H1 (cell line): ENCODE results near the gene MKLN1. TPM values are rescaled to one million over a fixed set of nuclear protein-coding genes. Genes with fewer than 3 reads are reported as not detected.

Experiments
- CTCF ChIA-PET: fragments of 300-600 bp; sonication (Branson Sonifier 250); formaldehyde crosslinking; loops from one replicate; lab custom pipeline; 2021; ENCODE audit not compliant: partially characterized antibody; lab: Charles Lee
- POLR2A ChIA-PET: fragments of 300-600 bp; sonication (Branson Sonifier 250); formaldehyde crosslinking; loops from one replicate; lab custom pipeline; 2021; ENCODE audit warnings: inconsistent platforms; ENCODE audit not compliant: partially characterized antibody; lab: Charles Lee
- DNase-seq, 2 experiments: peaks; one replicate each; pipeline versions ENCODE4 v3.0.0 to v3.0.0-alpha.2; 2010 to 2022; ENCODE audit warnings: low spot score in 2 of 2, low read depth in 1 of 2, mixed read lengths in 1 of 2
- FAIRE-seq: peaks from 2 replicates; lab custom pipeline; 2011; peaks lifted over from hg19 to GRCh38; lab: Jason Lieb, UNC
- H2AFZ ChIP-seq: 2 replicates; pipeline ENCODE4 v1.8.1; 2012; ENCODE audit warnings: low read length, inconsistent platforms
- H2AK5ac ChIP-seq: 2 replicates; pipeline ENCODE4 v1.6.1; 2013; ENCODE audit warnings: low read depth, low read length
- H2BK120ac ChIP-seq: replicated peaks from 2 replicates; pipeline ENCODE3; 2013; ENCODE audit warnings: low read depth, low read length, inconsistent platforms
- H2BK12ac ChIP-seq: 2 replicates; pipeline ENCODE4 v1.6.1; 2013; ENCODE audit warnings: low read depth, low read length
- H2BK15ac ChIP-seq: 2 replicates; pipeline ENCODE4 v1.6.1; 2013; ENCODE audit warnings: low read length
- H2BK20ac ChIP-seq: 2 replicates; pipeline ENCODE4 v1.6.1; 2013; ENCODE audit warnings: low read length
- H2BK5ac ChIP-seq: 2 replicates; pipeline ENCODE4 v1.6.1; 2013; ENCODE audit warnings: low read depth, low read length
- H3K14ac ChIP-seq: 2 replicates; pipeline ENCODE4 v1.6.1; 2013; ENCODE audit warnings: inconsistent platforms; ENCODE audit not compliant: insufficient read length
- H3K18ac ChIP-seq: 2 replicates; pipeline ENCODE4 v1.6.1; 2013; ENCODE audit warnings: low read length; ENCODE audit errors: extremely low read depth
- H3K23ac ChIP-seq: 2 replicates; pipeline ENCODE4 v1.6.1; 2013; ENCODE audit warnings: inconsistent platforms; ENCODE audit not compliant: insufficient read length
- H3K23me2 ChIP-seq: 2 replicates; pipeline ENCODE4 v1.6.1; 2013; ENCODE audit warnings: low read depth, low read length
- H3K27ac ChIP-seq: 2 replicates; pipeline ENCODE4 v1.6.1; 2011; ENCODE audit warnings: low read depth, low read length, inconsistent platforms
- H3K27me3 ChIP-seq, 4 experiments: replicated peaks in 1 of 4; 1 replicate in 1 of 4; 2 replicates in 3 of 4; pipeline versions ENCODE4 v1.6.1 to v1.8.1; 2011 to 2013; ENCODE audit warnings: low read length in 3 of 4, mild to moderate bottlenecking in 3 of 4, inconsistent platforms in 2 of 4, mixed read lengths in 2 of 4, moderate library complexity in 1 of 4; ENCODE audit not compliant: control insufficient read depth in 3 of 4, insufficient read depth in 3 of 4; ENCODE audit errors: extremely low read depth in 1 of 4
- H3K36me3 ChIP-seq, 4 experiments: 2 replicates each; pipeline versions ENCODE4 v1.6.1 to v1.8.1; 2011 to 2013; ENCODE audit warnings: mild to moderate bottlenecking in 4 of 4, low read length in 3 of 4, moderate library complexity in 2 of 4, control low read depth in 1 of 4, inconsistent platforms in 1 of 4; ENCODE audit not compliant: insufficient read depth in 4 of 4, control insufficient read depth in 2 of 4
- H3K4ac ChIP-seq: replicated peaks from 2 replicates; pipeline ENCODE3; 2013; ENCODE audit warnings: low read length, low read depth, mixed read lengths, inconsistent platforms; ENCODE audit not compliant: insufficient read length
- H3K4me1 ChIP-seq, 4 experiments: replicated peaks in 1 of 4; 1 replicate in 1 of 4; 2 replicates in 3 of 4; pipeline versions ENCODE4 v1.6.1 to v1.8.1; 2011 to 2013; ENCODE audit warnings: low read length in 3 of 4, inconsistent platforms in 2 of 4, mixed read lengths in 1 of 4; ENCODE audit not compliant: insufficient read depth in 4 of 4, control insufficient read depth in 3 of 4
- H3K4me2 ChIP-seq, 2 experiments: 2 replicates each; pipeline versions ENCODE4 v1.6.1 to v1.8.1; 2011 to 2013; ENCODE audit warnings: low read depth in 2 of 2, low read length in 2 of 2, control low read depth in 1 of 2, inconsistent platforms in 1 of 2, mild to moderate bottlenecking in 1 of 2; ENCODE audit not compliant: insufficient read depth in 1 of 2
- H3K4me3 ChIP-seq, 4 experiments: fragments of 200-600, 300-600 bp in 1 of 4; sonication (generic), shearing (Covaris generic), sonication (Bioruptor Twin) in 1 of 4; 2 replicates each; pipeline versions ENCODE4 v1.5.1 to v1.8.1; 2011 to 2016; ENCODE audit warnings: low read length in 4 of 4, low read depth in 3 of 4, control low read depth in 2 of 4, inconsistent platforms in 2 of 4, mild to moderate bottlenecking in 2 of 4, mixed read lengths in 1 of 4, moderate library complexity in 1 of 4; ENCODE audit not compliant: insufficient read depth in 2 of 4; ENCODE audit errors: extremely low read depth in 1 of 4
- H3K56ac ChIP-seq: replicated peaks from 2 replicates; pipeline ENCODE3; 2013; ENCODE audit warnings: low read depth, mild to moderate bottlenecking, mixed read lengths, low read length, inconsistent platforms; ENCODE audit not compliant: insufficient read length
- H3K79me1 ChIP-seq: 2 replicates; pipeline ENCODE4 v1.6.1; 2013; ENCODE audit warnings: low read depth, low read length, control low read depth
- H3K79me2 ChIP-seq, 2 experiments: 2 replicates each; pipeline versions ENCODE4 v1.6.1 to v1.8.1; 2012 to 2013; ENCODE audit warnings: low read length in 2 of 2, mild to moderate bottlenecking in 2 of 2, inconsistent platforms in 1 of 2; ENCODE audit not compliant: insufficient read depth in 2 of 2, control insufficient read depth in 1 of 2
- H3K9ac ChIP-seq, 4 experiments: replicated peaks in 1 of 4; 1 replicate in 1 of 4; 2 replicates in 3 of 4; pipeline versions ENCODE4 v1.6.1 to v1.8.1; 2011 to 2013; ENCODE audit warnings: low read depth in 3 of 4, low read length in 3 of 4, control low read depth in 2 of 4, mild to moderate bottlenecking in 2 of 4, moderate library complexity in 2 of 4, inconsistent platforms in 1 of 4; ENCODE audit errors: extremely low read depth in 1 of 4
- H3K9me3 ChIP-seq, 2 experiments: 2 replicates each; pipeline versions ENCODE4 v1.6.1 to v1.8.1; 2012 to 2013; ENCODE audit warnings: mild to moderate bottlenecking in 2 of 2, moderate library complexity in 2 of 2, control low read depth in 1 of 2, inconsistent platforms in 1 of 2, low read depth in 1 of 2, low read length in 1 of 2, mixed read lengths in 1 of 2; ENCODE audit not compliant: insufficient read depth in 2 of 2
- H4K20me1 ChIP-seq, 2 experiments: replicated peaks in 1 of 2; 2 replicates each; pipeline versions ENCODE3 to v1.8.1; 2011 to 2013; ENCODE audit warnings: inconsistent platforms in 2 of 2, low read length in 2 of 2, mild to moderate bottlenecking in 1 of 2; ENCODE audit not compliant: insufficient read depth in 2 of 2, control insufficient read depth in 1 of 2
- H4K5ac ChIP-seq: 2 replicates; pipeline ENCODE4 v1.6.1; 2013; ENCODE audit warnings: low read length, low read depth, mixed read lengths, inconsistent platforms; ENCODE audit not compliant: insufficient read length
- H4K8ac ChIP-seq: 2 replicates; pipeline ENCODE4 v1.8.0; 2013; ENCODE audit warnings: mild to moderate bottlenecking, moderate library complexity, low read length, inconsistent platforms; ENCODE audit not compliant: insufficient read depth; ENCODE audit errors: extremely low read depth
- H4K91ac ChIP-seq: replicated peaks from 2 replicates; pipeline ENCODE3; 2013; ENCODE audit warnings: low read length, mixed read lengths, inconsistent platforms; ENCODE audit not compliant: insufficient read length
- POLR2A ChIP-seq, 2 experiments: IDR thresholded peaks; 1 replicate in 1 of 2; 2 replicates in 1 of 2; pipeline ENCODE4 v1.6.1; 2011; ENCODE audit warnings: low read depth in 2 of 2, low read length in 2 of 2, mild to moderate bottlenecking in 2 of 2; ENCODE audit errors: control extremely low read depth in 1 of 2
- POLR2AphosphoS5 ChIP-seq: IDR thresholded peaks from 2 replicates; pipeline ENCODE4 v1.6.1; 2011; ENCODE audit warnings: low read depth, low read length
- TAF7 ChIP-seq: optimal IDR thresholded peaks from 2 replicates; pipeline ENCODE3; 2011; ENCODE audit warnings: low read depth, mild to moderate bottlenecking, inconsistent platforms, low read length, moderate library complexity, borderline replicate concordance
- WGBS, 2 experiments: shearing (Covaris generic) in 1 of 2; methylation state at CpG; one replicate each; pipeline versions ENCODE4 v1.1.6 to v1.1.7; 2013 to 2015; ENCODE audit warnings: low lambda C conversion rate in 2 of 2, mixed read lengths in 2 of 2, inconsistent platforms in 1 of 2, low coverage in 1 of 2, missing lambda C conversion rate in 1 of 2; ENCODE audit not compliant: insufficient replicate concordance in 2 of 2, insufficient coverage in 1 of 2, insufficient read length in 1 of 2; ENCODE audit errors: extremely low coverage in 1 of 2, missing lambda C conversion rate in 1 of 2; 5-methylcytosine and 5-hydroxymethylcytosine counted together
- polyA plus RNA-seq, 7 experiments: library from polyadenylated mRNA; depleted of rRNA in 3 of 7; stranded (reverse) in 5 of 7; unstranded in 2 of 7; fragments of >200 nt in 5 of 7; fragments of 200-250 nt in 2 of 7; gene quantifications; 1 replicate in 5 of 7; 2 replicates in 1 of 7; 4 replicates in 1 of 7; pipeline versions ENCODE4 v1.2.1 to v1.2.3, GENCODE V29; 2011 to 2013; ENCODE audit warnings: missing spikeins in 2 of 7, mixed read lengths in 2 of 7
- total RNA-seq: library from RNA; stranded (reverse); fragmentation: NEBNext Ultra II Directional; extraction: Animal tissue kit (Norgen Biotek cat#: 25700); gene quantifications from 2 replicates; pipeline ENCODE4 v1.2.1, GENCODE V29; 2021

Gene MKLN1
- total and polyA plus RNA-seq, 2 of the 8 experiments (the other 6 are each of a cell fraction or from before 2014, with no cell fraction given), result 22.3 to 50.9 TPM

GRCh38 chr7:131529617-131530016, 201.9 kb downstream of the MKLN1 start:
- Histone ChIP-seq H3K27ac (no peak overlapping the region), H2BK20ac (no peak overlapping the region), H3K4me2 (no peak overlapping the region; a peak in 1 of 4 replicates), H3K9ac (no peak overlapping the region), H3K14ac (no peak overlapping the region), H4K91ac (no peak overlapping the region), H3K27me3 (no peaks in the 10 kb centered on the region), H4K8ac (no peak overlapping the region), H2BK5ac (no peak overlapping the region), H3K4me1 (peaks cover 6 to 33% (median 18%) of the 10 kb centered on the region in 4 experiments), H3K36me3 (peaks cover 2 to 73% (median 7%) of the 10 kb centered on the region in 4 experiments; a peak in 7 of 8 replicates), H2BK15ac (no peak overlapping the region), H2BK12ac (no peak overlapping the region), H4K20me1 (peaks cover 55 to 58% of the 10 kb centered on the region in 2 experiments), H3K79me2 (peaks cover 43 to 96% of the 10 kb centered on the region in 2 experiments), H3K79me1 (peaks cover 21% of the 10 kb centered on the region), H3K4me3 (no peak overlapping the region), H3K56ac (no peak overlapping the region), H3K23ac (no peak overlapping the region)
- POLR2A ChIA-PET, result interaction anchor here (1.0 to 6.9 kb wide), 2 partner anchors 8 kb away, joined by 3 to 28 read pairs; no protein-coding TSS in a partner anchor
- CTCF ChIA-PET, result interaction anchor here (0.6 to 11.9 kb wide), 4 partner anchors 20 to 125 kb away, joined by 3 to 154 read pairs (median 4); no protein-coding TSS in a partner anchor
- 89% methylated on average over 9 of the region's 11 CpGs; no CpG with 5 or more reads in 1 of the 2 experiments for WGBS, 2 experiments
- FAIRE-seq, result no peak
- TF ChIP-seq TAF7 (no peak), POLR2A (IDR thresholded peaks at IDR 0.05; ENCODE audit: control extremely low read depth in 1 of 2, low read depth in 2 of 2, low read length in 2 of 2) (peak; percentile 27 to 37; a peak in 2 of 3 replicates), POLR2AphosphoS5 (peak; percentile 5; the same call in 1 of the 2 replicates)
- TF ChIP-seq, all 59 proteins: peak for 2
- Histone ChIP-seq H3K9me3 (no peaks in the 10 kb centered on the region), H2BK120ac (no peak overlapping the region), H3K4ac (no peak overlapping the region), H3K18ac (no peak overlapping the region), H4K5ac (no peak overlapping the region), H2AK5ac (no peak overlapping the region), H3K23me2 (no peaks in the 10 kb centered on the region), H2AFZ (no peak overlapping the region)
- DNase-seq, result no peak
